GM18508 (cell line): ENCODE data around the gene PFKFB3.
"Not testable (repeated sequence)": the region's sequence is repeated elsewhere in the genome, so short reads cannot be mapped to it uniquely, and the experiment has no call there.

ENCODE experiments used
- ATAC-seq: cut with Tn5 transposase; IDR thresholded peaks from one replicate; pipeline ENCODE4 v1.9.1; 2021; ENCODE audit warnings: moderate number of reproducible peaks; ENCODE audit not compliant: insufficient read depth, unreplicated experiment

Gene PFKFB3

GRCh38 chr10:6267941-6268340, 65.2 kb downstream of the PFKFB3 start:
- ATAC-seq: no peak

- no peak for ATAC-seq
Observed at GRCh38 chr10:6269432-6269831, 66.7 kb downstream of the PFKFB3 start.

GRCh38 chr10:6269953-6270867, 67.5 kb downstream of the PFKFB3 start:
- ATAC-seq: peak; percentile 60

DNA sequence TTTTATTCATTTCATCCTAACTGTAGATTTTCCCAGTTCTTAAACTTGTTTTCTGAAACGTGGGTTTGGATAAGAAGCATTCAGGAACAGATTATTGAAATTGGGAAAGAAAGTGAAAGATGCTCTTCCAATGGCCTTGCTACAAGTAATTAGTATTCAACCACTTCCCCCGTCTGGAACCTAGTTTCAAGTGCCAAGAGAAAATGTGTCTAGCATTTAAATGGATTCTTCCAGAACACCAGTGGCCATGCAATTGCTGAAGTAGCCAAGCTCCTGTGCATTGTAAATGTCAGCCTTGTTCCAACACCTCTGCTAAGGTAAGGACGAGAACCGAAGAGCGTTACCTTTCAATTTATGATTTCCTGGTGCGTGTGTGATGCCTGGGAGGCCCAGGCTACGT, 68.2 kb downstream of the PFKFB3 start:
- no peak for ATAC-seq

- ATAC-seq: no peak
Observed at GRCh38 chr10:6271663-6272062, 68.9 kb downstream of the PFKFB3 start.

DNA sequence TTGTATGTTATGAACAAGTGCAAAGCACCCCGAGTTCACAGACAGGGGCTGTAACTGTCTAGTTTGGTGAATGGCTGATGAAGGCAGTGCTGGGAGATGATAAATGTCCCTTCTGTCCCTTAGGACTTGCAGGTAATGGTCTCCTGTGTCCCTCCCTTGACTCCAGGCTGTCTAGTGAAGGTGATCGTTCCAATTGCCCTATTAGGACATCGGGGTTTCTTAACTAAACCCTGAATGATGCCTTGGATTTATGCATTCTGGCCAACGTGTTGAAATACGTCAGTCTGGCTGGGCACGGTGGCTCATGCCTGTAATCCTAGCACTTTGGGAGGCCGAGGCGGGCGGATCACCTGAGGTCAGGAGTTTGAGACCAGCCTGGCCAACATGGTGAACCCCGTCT, 69.4 kb downstream of the PFKFB3 start:
- ATAC-seq: no peak

DNA sequence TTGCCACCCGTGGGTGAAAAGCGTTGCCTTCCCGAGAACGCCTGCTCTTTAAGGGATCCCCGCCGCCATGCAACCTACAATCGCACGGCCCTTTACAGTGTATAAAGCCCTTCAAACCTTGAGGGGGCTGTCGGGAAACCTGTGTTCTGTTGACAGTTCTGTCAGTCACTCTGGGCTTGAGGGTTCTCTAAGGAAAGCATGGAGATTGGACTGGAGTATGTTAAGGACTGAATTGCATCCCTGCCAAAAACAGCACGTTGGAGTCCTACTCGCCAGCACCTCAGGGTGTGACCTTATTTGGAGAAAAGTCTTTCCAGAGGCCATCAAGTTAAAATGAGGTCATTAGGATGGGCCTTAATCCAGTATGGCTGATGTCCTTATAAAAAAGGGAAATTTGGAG, 70.6 kb downstream of the PFKFB3 start:
- ATAC-seq: no peak

- no peak for ATAC-seq
Observed at GRCh38 chr10:6274040-6274439, 71.3 kb downstream of the PFKFB3 start.

DNA sequence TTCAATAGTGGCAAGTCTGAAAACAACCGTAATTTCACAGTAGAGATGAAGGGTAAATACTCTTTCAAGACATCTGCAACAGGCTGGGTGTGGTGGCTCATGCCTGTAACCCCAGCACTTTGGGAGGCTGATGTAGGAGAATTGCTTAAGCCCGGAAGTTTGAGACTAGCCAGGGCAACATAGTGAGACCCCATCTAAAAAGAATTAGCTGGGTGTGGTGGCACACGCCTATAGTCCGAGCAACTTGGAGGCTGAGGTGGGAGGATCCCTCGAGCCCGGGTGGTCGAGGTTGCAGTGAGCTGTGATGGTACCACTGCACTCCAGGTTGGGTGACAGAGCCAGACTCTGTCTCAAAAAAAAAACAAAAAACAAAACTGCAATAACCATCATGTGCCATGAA, 71.8 kb downstream of the PFKFB3 start:
- ATAC-seq: no peak

GRCh38 chr10:6275022-6275997, 72.6 kb downstream of the PFKFB3 start:
- peak; percentile 68 for ATAC-seq

GRCh38 chr10:6276356-6276755, 73.6 kb downstream of the PFKFB3 start:
- ATAC-seq: no peak

GRCh38 chr10:6278519-6279120, 75.9 kb downstream of the PFKFB3 start:
- ATAC-seq: no peak

GRCh38 chr10:6279540-6280267, 77.0 kb downstream of the PFKFB3 start:
- no peak for ATAC-seq

- no peak for ATAC-seq
Observed at GRCh38 chr10:6280291-6280690, 77.6 kb downstream of the PFKFB3 start.

DNA sequence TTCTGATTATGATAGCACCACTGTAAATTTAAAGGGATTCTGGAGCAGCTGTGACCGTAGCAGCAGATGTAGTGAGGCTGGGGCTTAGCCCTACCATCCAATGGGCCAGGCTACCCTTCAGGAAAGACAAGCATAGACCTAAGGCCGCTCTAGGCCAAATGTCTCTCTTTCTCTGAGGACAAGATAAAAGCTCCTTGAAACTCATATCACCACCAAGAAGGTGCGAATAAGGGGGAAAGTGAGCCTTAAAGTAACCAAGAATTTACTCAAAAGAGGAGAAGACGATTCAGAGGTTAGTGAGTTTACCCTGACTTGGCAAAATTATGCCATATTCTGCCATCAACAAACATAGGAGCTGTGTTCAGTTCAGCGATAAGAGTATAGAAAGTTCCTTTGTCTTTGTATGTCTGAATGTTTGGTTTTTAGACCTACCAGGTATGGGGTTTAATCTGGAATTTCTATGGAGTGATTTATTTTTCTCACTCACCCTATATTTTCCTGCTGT, 79.8 kb downstream of the PFKFB3 start:
- no peak for ATAC-seq

- ATAC-seq: no peak
Observed at GRCh38 chr10:6283655-6284054, 80.9 kb downstream of the PFKFB3 start.

DNA sequence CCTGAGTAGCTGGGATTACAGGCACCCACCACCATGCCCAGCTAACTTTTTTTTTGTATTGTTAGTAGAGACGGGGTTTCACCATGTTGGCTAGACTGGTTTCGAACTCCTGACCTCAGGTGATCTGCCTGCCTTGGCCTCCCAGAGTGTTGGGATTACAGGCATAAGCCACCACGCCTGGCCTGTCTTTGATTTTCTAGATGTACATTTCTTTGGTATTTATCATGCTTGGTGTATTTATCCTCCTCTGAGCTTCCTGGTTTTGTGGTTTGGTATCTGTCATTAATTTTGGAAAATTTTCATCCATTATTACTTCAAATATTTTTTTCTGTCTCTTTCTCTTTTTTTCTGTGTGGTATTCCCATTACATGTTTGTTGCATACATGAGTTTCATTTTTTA, 87.9 kb downstream of the PFKFB3 start:
- not testable (repeated sequence) for ATAC-seq

GRCh38 chr10:6292741-6293151, 90.0 kb downstream of the PFKFB3 start:
- ATAC-seq: no peak

DNA sequence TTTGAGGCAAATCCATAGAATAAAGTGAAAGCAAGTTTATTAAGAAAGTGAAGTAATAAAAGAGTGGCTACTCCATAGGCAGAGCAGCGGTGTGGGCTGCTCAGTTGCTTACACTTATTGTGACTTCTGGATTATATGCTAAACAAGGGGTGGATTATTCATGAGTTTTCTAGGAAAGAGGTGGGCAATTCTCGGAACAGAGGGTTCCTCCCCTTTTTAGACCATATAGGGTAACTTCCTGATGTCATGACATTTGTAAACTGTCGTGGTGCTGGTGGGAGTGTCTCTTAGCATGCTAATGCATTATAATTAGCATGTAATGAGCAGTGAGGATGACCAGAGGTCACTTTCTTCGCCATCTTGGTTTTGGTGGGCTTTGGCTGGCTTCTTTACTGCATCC, 93.7 kb downstream of the PFKFB3 start:
- not testable (repeated sequence) for ATAC-seq

- ATAC-seq: no peak
Observed at GRCh38 chr10:6296828-6297251, 94.1 kb downstream of the PFKFB3 start.
